OCI-LY3 (cell line): ENCODE measurements around the gene SLCO2A1.

Source experiments
- H2AFZ ChIP-seq: fragments of 200-600, 300-600 bp; shearing (Covaris generic); 2 replicates; pipeline ENCODE4 v1.6.0; 2014; ENCODE audit warnings: antibody characterized with exemption, low read depth, low read length
- H3K27ac ChIP-seq: fragments of 200-600, 300-600 bp; sonication (generic); 2 replicates; pipeline ENCODE4 v1.5.1; 2014; ENCODE audit warnings: mild to moderate bottlenecking, low read length, moderate library complexity, mixed read lengths
- H3K27me3 ChIP-seq: fragments of 200-600, 300-600 bp; sonication (generic); 2 replicates; pipeline ENCODE4 v1.6.1; 2014; ENCODE audit warnings: low read depth, low read length, mixed read lengths
- H3K36me3 ChIP-seq: fragments of 200-600, 300-600 bp; sonication (generic); replicated peaks from 2 replicates; pipeline ENCODE3; 2014; ENCODE audit warnings: low read depth, low read length, mixed read lengths
- H3K4me1 ChIP-seq: fragments of 300-600, 200-600 bp; sonication (generic); 2 replicates; pipeline ENCODE4 v1.6.1; 2014; ENCODE audit warnings: low read length, mixed read lengths
- H3K4me2 ChIP-seq: fragments of 200-600, 300-600 bp; sonication (generic); 2 replicates; pipeline ENCODE4 v1.6.1; 2014; ENCODE audit warnings: low read length, mixed read lengths
- H3K4me3 ChIP-seq: fragments of 300-600, 200-600 bp; sonication (generic); 2 replicates; pipeline ENCODE4 v1.5.1; 2014; ENCODE audit warnings: antibody characterized with exemption, mild to moderate bottlenecking, low read length, moderate library complexity
- H3K79me2 ChIP-seq: fragments of 300-600, 200-600 bp; shearing (Covaris generic); 2 replicates; pipeline ENCODE4 v1.6.1; 2014; ENCODE audit warnings: mild to moderate bottlenecking, low read length, mixed read lengths
- H3K9ac ChIP-seq: fragments of 300-600, 200-600 bp; shearing (Covaris generic); 2 replicates; pipeline ENCODE4 v1.6.0; 2014; ENCODE audit warnings: mild to moderate bottlenecking, low read length, moderate library complexity
- H3K9me3 ChIP-seq: fragments of 200-600, 300-600 bp; shearing (Covaris generic); 2 replicates; pipeline ENCODE4 v1.6.1; 2014; ENCODE audit warnings: low read length, mixed read lengths; ENCODE audit not compliant: insufficient read depth
- H4K20me1 ChIP-seq: fragments of 200-600, 300-600 bp; sonication (generic); 2 replicates; pipeline ENCODE4 v1.6.1; 2016; ENCODE audit warnings: low read length, mixed read lengths; ENCODE audit not compliant: insufficient read depth
- EZH2phosphoT487 ChIP-seq: fragments of 200-600 bp; shearing (Covaris generic); IDR thresholded peaks from 2 replicates; pipeline ENCODE4 v1.6.1; 2018; ENCODE audit warnings: antibody characterized with exemption, mixed run types, low read depth
- TF ChIP-seq, protein P1 (sequence below): fragments of 200-600, 300-600 bp; sonication (generic); IDR thresholded peaks from 2 replicates; pipeline ENCODE4 v1.5.1; 2014; ENCODE audit warnings: antibody characterized with exemption, low read length, low read depth

SLCO2A1 gene

GRCh38 chr3:133891662-133892378, 137.9 kb downstream of the SLCO2A1 start:
- Histone ChIP-seq H3K4me2 (no peak overlapping the region), H3K27me3 (peaks cover 4% of the 10 kb centered on the region; the same call in 1 of the 2 replicates), H3K4me3 (no peak overlapping the region), H3K27ac (no peak overlapping the region), H3K9ac (no peak overlapping the region), H3K36me3 (no peaks in the 10 kb centered on the region), H3K79me2 (no peaks in the 10 kb centered on the region), H4K20me1 (no peaks in the 10 kb centered on the region), H3K9me3 (no peaks in the 10 kb centered on the region), H3K4me1 (peaks cover 5% of the 10 kb centered on the region), H2AFZ (no peak overlapping the region)
- TF ChIP-seq EZH2phosphoT487 = no peak
- TF ChIP-seq, protein P1, sequence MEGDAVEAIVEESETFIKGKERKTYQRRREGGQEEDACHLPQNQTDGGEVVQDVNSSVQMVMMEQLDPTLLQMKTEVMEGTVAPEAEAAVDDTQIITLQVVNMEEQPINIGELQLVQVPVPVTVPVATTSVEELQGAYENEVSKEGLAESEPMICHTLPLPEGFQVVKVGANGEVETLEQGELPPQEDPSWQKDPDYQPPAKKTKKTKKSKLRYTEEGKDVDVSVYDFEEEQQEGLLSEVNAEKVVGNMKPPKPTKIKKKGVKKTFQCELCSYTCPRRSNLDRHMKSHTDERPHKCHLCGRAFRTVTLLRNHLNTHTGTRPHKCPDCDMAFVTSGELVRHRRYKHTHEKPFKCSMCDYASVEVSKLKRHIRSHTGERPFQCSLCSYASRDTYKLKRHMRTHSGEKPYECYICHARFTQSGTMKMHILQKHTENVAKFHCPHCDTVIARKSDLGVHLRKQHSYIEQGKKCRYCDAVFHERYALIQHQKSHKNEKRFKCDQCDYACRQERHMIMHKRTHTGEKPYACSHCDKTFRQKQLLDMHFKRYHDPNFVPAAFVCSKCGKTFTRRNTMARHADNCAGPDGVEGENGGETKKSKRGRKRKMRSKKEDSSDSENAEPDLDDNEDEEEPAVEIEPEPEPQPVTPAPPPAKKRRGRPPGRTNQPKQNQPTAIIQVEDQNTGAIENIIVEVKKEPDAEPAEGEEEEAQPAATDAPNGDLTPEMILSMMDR = no peak

DNA sequence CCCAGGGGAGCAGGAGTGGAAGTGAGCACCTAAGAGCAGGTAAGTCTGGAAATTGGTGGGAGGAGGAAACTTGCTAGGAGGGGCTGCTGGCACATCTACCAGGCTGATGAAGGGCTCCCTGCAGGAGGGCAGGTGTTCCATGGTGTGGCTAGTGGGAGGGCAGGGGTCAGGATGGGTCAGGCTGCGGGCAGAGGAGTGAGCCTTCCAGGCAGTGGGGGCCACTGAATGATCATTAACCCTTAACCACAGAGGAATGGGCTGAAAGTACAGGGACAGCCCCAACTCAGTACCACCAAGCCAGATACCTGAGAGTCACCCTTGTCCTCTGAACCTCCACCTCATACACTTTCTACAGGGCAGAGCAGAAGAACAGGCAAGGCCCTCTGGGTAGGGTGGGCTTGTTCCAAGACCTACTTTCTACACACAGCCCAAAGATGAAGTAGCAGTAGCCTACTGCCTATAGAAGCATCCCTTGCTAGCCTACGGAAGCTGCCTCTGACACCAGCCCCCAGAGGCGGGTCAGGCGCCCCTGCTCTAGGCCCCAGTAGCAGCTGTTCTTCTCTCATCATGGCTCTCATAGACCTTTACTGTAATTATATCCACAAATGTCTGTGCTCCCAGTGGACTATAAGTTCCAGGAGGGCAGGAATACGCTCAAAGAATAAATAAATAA, 138.6 kb downstream of the SLCO2A1 start:
- TF ChIP-seq, protein P1 = no peak
- TF ChIP-seq EZH2phosphoT487 = no peak
- Histone ChIP-seq H3K36me3 (no peaks in the 10 kb centered on the region), H3K4me1 (peaks cover 5% of the 10 kb centered on the region), H3K4me2 (no peak overlapping the region), H3K4me3 (no peak overlapping the region), H3K27ac (no peak overlapping the region), H2AFZ (no peak overlapping the region), H3K79me2 (no peaks in the 10 kb centered on the region), H3K9ac (no peak overlapping the region), H3K9me3 (no peaks in the 10 kb centered on the region), H4K20me1 (no peaks in the 10 kb centered on the region), H3K27me3 (peaks cover 4% of the 10 kb centered on the region)

DNA sequence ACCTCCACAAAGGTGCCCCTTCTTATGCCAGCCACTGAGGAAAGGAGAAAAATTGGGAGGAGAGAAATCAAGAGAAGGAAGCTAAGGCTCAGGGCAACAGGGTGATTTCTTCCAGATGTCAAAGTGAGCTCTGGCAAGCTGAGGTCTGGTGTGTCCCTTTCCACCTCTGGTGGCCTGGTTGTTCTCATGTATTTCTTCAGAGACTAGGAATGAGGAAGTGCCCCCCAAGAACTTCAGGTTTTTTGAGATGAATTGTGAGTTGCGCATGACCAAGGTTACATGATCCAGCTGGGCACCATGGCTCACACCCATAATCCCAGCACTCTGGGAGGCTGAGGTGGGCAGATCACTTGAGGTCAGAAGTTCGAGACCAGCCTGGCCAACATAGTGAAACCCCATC, 139.7 kb downstream of the SLCO2A1 start:
- Histone ChIP-seq H4K20me1 (no peaks in the 10 kb centered on the region), H3K79me2 (no peaks in the 10 kb centered on the region), H3K27ac (no peak overlapping the region), H3K27me3 (peaks cover 10% of the 10 kb centered on the region), H3K9me3 (no peaks in the 10 kb centered on the region), H2AFZ (no peak overlapping the region), H3K4me2 (no peak overlapping the region), H3K4me3 (no peak overlapping the region), H3K4me1 (peaks cover 5% of the 10 kb centered on the region), H3K9ac (no peak overlapping the region), H3K36me3 (no peaks in the 10 kb centered on the region)
- TF ChIP-seq, protein P1 = no peak
- no peak for TF ChIP-seq EZH2phosphoT487

DNA sequence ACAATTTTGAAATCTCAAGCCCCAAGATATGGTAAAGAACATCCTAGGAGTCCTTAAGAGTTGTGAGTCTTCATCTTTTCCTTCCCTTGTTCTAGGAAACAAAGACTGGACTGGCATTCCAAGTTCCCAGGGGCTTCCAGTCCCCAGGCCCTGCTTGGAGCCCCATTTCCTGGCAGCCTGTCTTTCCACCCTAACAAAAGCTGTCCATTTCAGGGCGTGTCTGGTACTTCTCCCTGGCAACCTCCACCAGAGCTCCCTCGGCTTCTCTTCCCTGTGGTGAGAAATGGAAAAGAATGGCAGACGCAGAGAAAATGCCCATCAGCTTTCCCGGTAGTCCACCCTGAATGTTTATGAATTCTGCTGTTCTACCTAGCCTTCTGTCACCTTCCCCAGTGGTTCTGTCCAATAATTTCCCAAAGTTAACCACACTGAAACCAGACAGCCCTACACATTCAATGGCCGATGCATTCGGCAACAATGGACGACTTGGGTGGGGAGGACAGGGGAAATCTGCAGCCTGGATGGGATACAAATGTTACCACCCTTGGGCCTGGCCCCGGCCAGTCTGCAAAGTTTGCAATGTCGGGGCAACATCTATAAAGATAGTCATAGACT, 140.9 kb downstream of the SLCO2A1 start:
- Histone ChIP-seq H3K9me3 (no peaks in the 10 kb centered on the region), H3K4me3 (no peak overlapping the region), H3K9ac (no peak overlapping the region), H3K36me3 (no peaks in the 10 kb centered on the region), H3K79me2 (no peaks in the 10 kb centered on the region), H2AFZ (no peak overlapping the region), H3K4me2 (no peak overlapping the region), H3K27ac (no peak overlapping the region), H4K20me1 (no peaks in the 10 kb centered on the region), H3K27me3 (peaks cover 12% of the 10 kb centered on the region), H3K4me1 (peaks cover 5% of the 10 kb centered on the region)
- TF ChIP-seq EZH2phosphoT487 = no peak
- TF ChIP-seq, protein P1 = no peak
